SK-N-MC (cell line): ENCODE measurements around the gene ARMC8.

Experiments used
- EZH2 ChIP-seq: fragments of 200-600 bp; sonication (generic); IDR thresholded peaks from one replicate; pipeline ENCODE4 v1.6.1; 2017; ENCODE audit warnings: antibody characterized with exemption
- FOXP2 ChIP-seq: optimal IDR thresholded peaks from 2 replicates; pipeline ENCODE3; 2011; ENCODE audit warnings: mild to moderate bottlenecking, moderate library complexity; ENCODE audit not compliant: insufficient read depth; ENCODE audit errors: extremely low read length, control extremely low read depth
- POLR2AphosphoS5 ChIP-seq: IDR thresholded peaks from 2 replicates; pipeline ENCODE4 v1.6.1; 2012; ENCODE audit warnings: mild to moderate bottlenecking, low read depth, low read length, borderline replicate concordance

DNA sequence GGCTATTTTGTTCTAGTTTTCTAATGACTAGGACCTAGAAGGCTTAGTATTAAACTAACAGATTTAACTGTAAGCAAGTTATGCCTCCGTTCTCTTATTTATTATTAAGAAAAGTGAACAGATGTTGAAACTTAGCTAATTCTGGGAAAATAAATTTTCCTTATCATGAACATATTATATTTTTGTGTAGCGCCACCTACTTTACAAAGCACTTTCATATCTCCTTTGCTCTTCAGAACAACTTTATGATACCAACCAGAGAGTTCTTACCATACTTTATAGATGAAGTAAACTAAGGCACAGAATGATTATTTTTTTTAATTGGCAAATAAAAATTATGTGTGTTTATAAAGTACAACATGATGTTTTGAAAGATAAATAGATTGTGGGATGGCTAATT, 83.1 kb downstream of the ARMC8 start:
- TF ChIP-seq EZH2 (no peak), POLR2AphosphoS5 (no peak), FOXP2 (no peak)
